Breast epithelium (tissue), 3 donors: ENCODE results near the gene ZNF30.

Experiments
- CTCF ChIP-seq, 3 donors: fragments of 450-650 bp; IDR thresholded peaks; one replicate each; pipeline ENCODE4 v1.5.1; 2016 to 2017; ENCODE audit warnings: antibody characterized with exemption in 3 of 3, mild to moderate bottlenecking in 3 of 3, moderate library complexity in 3 of 3
- POLR2A ChIP-seq: fragments of 450-650 bp; IDR thresholded peaks from one replicate; pipeline ENCODE4 v1.6.1; 2016; ENCODE audit warnings: antibody characterized with exemption, mild to moderate bottlenecking, moderate library complexity
- POLR2AphosphoS5 ChIP-seq, 3 donors: sonication (generic); formaldehyde crosslinking; IDR thresholded peaks; one replicate each; pipeline ENCODE4 v1.6.1; 2017; ENCODE audit warnings: antibody characterized with exemption in 3 of 3

DNA sequence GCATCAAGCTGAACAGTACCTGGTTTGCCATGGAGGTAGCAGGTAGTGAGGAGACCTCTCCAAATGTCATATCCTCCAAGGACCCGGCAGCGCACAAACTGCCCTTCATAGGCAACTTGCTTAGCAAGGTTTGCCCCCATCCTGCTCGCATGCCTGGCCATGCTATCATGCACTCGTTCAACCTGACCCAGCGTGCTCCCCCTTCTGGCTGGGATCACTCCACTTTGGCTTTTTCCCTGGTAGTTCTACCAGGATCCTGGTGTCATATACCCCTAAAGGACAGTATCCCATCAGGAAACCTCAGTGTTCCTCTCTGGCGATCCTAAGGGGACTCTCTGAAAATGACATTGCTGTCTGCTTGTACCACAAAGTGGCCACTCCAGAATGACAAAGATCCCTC, 38.6 kb upstream of the ZNF30 start:
- no peak for TF ChIP-seq CTCF (IDR thresholded peaks at IDR 0.05)
- TF ChIP-seq POLR2AphosphoS5 (IDR thresholded peaks at IDR 0.05): no peak
- no peak for TF ChIP-seq POLR2A
